Nephron progenitor cell (in vitro differentiated cells): ENCODE results near the gene TNS4.

Experiments used
- DNase-seq: peaks from one replicate; pipeline ENCODE4 v3.0.0; 2021
- H3K27ac Mint-ChIP-seq: 2 replicates; pipeline ENCODE4 v1.8.0; 2021; ENCODE audit warnings: mild to moderate bottlenecking, moderate library complexity, mixed read lengths
- H3K27me3 Mint-ChIP-seq: 2 replicates; pipeline ENCODE4 v1.8.0; 2021; ENCODE audit warnings: mild to moderate bottlenecking, low read depth, mixed read lengths; ENCODE audit not compliant: poor library complexity
- H3K36me3 Mint-ChIP-seq: 2 replicates; pipeline ENCODE4 v1.8.0; 2021; ENCODE audit warnings: low read depth, mixed read lengths
- H3K4me1 Mint-ChIP-seq: 2 replicates; pipeline ENCODE4 v1.8.0; 2021; ENCODE audit warnings: mixed read lengths
- H3K4me3 Mint-ChIP-seq: 2 replicates; pipeline ENCODE4 v1.8.0; 2021; ENCODE audit warnings: mild to moderate bottlenecking, moderate library complexity, mixed read lengths
- H3K9me3 Mint-ChIP-seq: 2 replicates; pipeline ENCODE4 v1.8.0; 2021; ENCODE audit warnings: mild to moderate bottlenecking, moderate library complexity, mixed read lengths
- TF ChIP-seq, protein P1 (sequence below): fragments of 200-600 bp; sonication (generic); IDR thresholded peaks from 2 replicates; pipeline ENCODE4 v1.5.0; 2021; ENCODE audit warnings: antibody characterized with exemption

TNS4 gene

DNA sequence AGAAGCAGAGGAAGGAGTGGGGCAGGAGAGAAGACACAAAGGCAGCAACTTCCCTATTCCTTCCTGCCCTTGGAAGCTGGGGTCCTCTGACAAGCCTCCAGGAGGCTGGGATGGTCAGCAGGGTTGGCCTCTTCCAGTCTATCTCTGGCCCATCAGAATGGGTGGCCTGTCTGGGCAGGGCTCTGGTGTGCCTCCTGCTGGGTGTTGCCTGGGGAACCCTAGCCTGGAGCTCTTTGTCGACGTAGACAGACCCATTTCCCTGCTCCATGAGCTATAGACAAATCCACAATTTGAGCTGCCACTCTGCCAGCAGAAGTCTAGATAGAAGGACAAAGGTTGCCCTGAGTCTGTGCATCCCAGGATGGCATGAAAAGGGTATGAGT lies 46.8 kb downstream of the TNS4 start:
- H3K4me3 Mint-ChIP-seq, result no peak overlapping the region
- H3K4me1 Mint-ChIP-seq, result peaks cover 56% of the 10 kb centered on the region
- peaks cover 51% of the 10 kb centered on the region for H3K36me3 Mint-ChIP-seq
- H3K27ac Mint-ChIP-seq, result peak overlapping the region; percentile 81
- H3K9me3 Mint-ChIP-seq, result no peaks in the 10 kb centered on the region
- TF ChIP-seq, protein P1, sequence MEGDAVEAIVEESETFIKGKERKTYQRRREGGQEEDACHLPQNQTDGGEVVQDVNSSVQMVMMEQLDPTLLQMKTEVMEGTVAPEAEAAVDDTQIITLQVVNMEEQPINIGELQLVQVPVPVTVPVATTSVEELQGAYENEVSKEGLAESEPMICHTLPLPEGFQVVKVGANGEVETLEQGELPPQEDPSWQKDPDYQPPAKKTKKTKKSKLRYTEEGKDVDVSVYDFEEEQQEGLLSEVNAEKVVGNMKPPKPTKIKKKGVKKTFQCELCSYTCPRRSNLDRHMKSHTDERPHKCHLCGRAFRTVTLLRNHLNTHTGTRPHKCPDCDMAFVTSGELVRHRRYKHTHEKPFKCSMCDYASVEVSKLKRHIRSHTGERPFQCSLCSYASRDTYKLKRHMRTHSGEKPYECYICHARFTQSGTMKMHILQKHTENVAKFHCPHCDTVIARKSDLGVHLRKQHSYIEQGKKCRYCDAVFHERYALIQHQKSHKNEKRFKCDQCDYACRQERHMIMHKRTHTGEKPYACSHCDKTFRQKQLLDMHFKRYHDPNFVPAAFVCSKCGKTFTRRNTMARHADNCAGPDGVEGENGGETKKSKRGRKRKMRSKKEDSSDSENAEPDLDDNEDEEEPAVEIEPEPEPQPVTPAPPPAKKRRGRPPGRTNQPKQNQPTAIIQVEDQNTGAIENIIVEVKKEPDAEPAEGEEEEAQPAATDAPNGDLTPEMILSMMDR, result no peak
- H3K27me3 Mint-ChIP-seq, result peaks cover 8% of the 10 kb centered on the region
- DNase-seq, result no peak

DNA sequence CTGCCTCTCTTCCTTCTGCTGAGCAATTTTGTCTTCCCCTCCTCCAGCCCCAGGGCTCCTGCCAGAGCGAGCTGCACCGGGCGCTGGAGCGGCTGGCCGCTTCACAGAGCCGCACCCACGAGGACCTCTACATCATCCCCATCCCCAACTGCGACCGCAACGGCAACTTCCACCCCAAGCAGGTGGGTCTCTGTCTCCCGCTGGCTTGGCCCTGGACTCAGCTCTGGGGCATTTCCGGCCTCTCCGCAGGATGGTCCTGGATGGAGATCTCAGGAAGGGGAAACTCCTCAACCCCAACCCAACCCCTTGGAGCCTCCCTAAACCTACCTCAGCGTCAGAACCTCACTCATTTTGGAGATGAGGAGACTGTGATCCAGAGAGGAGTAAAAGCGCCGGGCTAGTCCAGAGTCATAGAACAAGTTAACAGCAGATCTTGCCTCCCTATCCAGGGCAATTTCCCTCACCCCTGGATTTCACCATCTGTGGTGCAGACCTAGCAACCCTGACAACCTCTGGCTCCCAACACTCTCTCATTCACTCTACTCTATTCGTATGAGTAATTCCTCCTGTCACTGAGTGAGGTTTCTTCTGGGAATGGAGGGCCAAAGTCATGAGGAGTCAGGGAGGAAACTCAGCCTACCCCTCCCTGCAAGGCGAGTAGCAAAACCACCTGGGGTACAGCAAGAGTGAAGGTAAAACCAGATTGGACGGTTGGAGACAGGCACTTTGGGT lies 47.4 kb downstream of the TNS4 start:
- TF ChIP-seq, protein P1, result no peak
- no peak overlapping the region for H3K4me3 Mint-ChIP-seq
- H3K9me3 Mint-ChIP-seq, result no peaks in the 10 kb centered on the region
- H3K27ac Mint-ChIP-seq, result peak overlapping the region; percentile 81
- peaks cover 8% of the 10 kb centered on the region for H3K27me3 Mint-ChIP-seq
- peaks cover 56% of the 10 kb centered on the region for H3K4me1 Mint-ChIP-seq
- DNase-seq, result no peak
- H3K36me3 Mint-ChIP-seq, result peaks cover 49% of the 10 kb centered on the region

DNA sequence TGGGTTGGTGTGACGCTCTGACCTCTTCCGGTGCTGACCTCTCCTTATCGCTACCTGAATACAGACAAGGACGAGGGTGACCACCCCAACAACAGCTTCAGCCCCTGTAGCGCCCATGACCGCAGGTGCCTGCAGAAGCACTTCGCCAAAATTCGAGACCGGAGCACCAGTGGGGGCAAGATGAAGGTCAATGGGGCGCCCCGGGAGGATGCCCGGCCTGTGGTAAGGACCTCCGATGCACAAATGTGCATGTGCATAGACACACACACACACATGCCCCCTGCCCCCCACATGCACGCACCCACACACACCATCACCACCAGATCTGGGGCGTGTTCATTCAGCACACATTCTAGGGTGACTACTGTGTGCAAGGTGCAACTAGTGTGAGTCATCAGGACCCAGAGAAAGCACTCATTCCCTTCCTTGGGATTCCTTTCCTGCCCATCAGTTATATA lies 48.5 kb downstream of the TNS4 start:
- DNase-seq, result no peak
- Mint-ChIP-seq H3K36me3 (peaks cover 46% of the 10 kb centered on the region), H3K9me3 (no peaks in the 10 kb centered on the region), H3K4me3 (no peak overlapping the region), H3K27ac (peak overlapping the region; percentile 77), H3K27me3 (peaks cover 10% of the 10 kb centered on the region), H3K4me1 (peaks cover 54% of the 10 kb centered on the region)
- TF ChIP-seq, protein P1, result no peak

DNA sequence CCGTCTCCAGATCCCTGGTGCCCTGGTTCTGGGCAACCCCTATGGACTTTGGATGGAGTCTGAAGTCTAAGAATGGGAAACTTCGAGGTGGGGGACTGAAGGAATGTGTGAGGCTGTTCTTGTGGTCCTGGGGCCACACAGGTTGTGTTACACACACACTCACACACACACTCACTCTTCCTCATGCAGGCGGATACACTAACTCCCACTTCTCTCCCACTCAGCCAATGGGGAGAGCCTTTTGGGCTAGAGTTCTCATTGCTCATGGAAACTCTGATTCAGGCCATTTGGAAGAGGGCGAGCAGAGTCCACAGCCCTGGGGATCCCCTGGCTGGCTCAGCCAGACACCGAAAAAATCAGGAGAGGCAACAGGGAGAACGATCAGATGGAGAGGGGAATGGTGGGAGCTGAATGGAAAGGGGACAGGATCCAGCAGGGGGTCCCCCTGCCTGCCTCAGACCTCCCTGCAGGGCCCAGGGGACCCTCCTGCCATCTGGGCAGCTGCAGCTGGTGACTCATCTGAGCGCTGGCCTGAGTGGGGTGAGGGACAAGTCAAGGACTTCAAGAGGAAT lies 49.1 kb downstream of the TNS4 start:
- Mint-ChIP-seq H3K27me3 (peaks cover 9% of the 10 kb centered on the region), H3K27ac (peak overlapping the region; percentile 77), H3K36me3 (peaks cover 46% of the 10 kb centered on the region), H3K4me1 (peaks cover 54% of the 10 kb centered on the region), H3K9me3 (no peaks in the 10 kb centered on the region), H3K4me3 (no peak overlapping the region)
- TF ChIP-seq, protein P1, result no peak
- DNase-seq, result no peak

DNA sequence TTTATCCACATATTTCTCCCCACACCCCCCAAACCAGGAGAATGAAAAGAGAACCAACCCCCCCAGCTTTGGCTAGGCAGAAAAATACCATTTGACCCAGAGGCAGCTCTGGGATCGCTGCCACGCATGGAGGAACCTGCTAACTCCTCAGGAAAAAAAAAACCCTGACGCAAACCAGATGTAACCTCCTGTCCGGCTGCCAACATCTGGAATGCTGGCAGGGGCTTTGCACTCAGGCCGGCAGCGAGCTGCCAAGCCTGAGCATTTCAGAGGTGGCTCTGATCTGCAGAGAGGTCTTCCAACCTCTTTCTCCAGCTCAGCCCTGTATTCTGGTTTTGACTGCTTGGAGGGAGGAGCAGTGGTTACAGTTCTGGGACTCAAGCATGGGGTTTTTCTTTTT lies 50.0 kb downstream of the TNS4 start:
- peaks cover 58% of the 10 kb centered on the region for H3K4me1 Mint-ChIP-seq
- no peak for DNase-seq
- no peak overlapping the region for H3K4me3 Mint-ChIP-seq
- H3K27me3 Mint-ChIP-seq, result peaks cover 9% of the 10 kb centered on the region
- TF ChIP-seq, protein P1, result no peak
- H3K36me3 Mint-ChIP-seq, result peaks cover 39% of the 10 kb centered on the region
- no peaks in the 10 kb centered on the region for H3K9me3 Mint-ChIP-seq
- H3K27ac Mint-ChIP-seq, result peak overlapping the region; percentile 16

DNA sequence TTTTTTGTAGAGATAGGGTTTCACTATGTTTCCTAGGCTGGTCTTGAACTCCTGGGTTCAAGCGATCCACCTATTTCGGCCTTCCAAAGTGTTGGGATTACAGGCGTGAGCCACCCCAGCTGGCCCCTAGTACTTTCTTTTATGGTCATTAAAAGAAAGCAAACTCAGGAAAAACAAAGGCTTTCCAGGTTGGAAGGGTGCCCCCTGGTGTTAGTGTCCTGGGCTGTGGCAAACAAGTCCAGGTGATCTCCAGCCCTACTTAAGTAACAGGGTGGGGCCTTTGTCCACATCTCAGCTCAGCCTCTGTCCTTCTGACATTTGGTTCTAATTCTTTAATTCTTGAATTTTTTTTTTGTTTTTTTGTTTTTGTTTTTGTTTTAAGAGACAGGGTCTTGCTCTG lies 51.2 kb downstream of the TNS4 start:
- Mint-ChIP-seq H3K4me3 (no peak overlapping the region), H3K4me1 (peaks cover 65% of the 10 kb centered on the region), H3K9me3 (no peaks in the 10 kb centered on the region), H3K27ac (no peak overlapping the region), H3K27me3 (peaks cover 6% of the 10 kb centered on the region), H3K36me3 (peaks cover 28% of the 10 kb centered on the region)
- DNase-seq, result peak; percentile 31
- TF ChIP-seq, protein P1, result peak; percentile 29
